IgD-negative memory B cell (primary cell): ENCODE results near the gene COMMD6. TPM values are rescaled to one million over a fixed set of nuclear protein-coding genes. Genes with fewer than 3 reads are reported as not detected.

Experiments used
- H3K27ac Mint-ChIP-seq, 3 donors: one replicate each; pipeline ENCODE4 v1.8.0; 2020 to 2022; ENCODE audit warnings: mild to moderate bottlenecking in 3 of 3, mixed read lengths in 3 of 3, moderate library complexity in 1 of 3
- H3K27me3 Mint-ChIP-seq: one replicate; pipeline ENCODE4 v1.8.0; 2021; ENCODE audit warnings: mixed read lengths
- H3K36me3 Mint-ChIP-seq: one replicate; pipeline ENCODE4 v1.8.0; 2020; ENCODE audit warnings: mild to moderate bottlenecking, mixed read lengths
- H3K4me1 Mint-ChIP-seq, 3 donors: one replicate each; pipeline ENCODE4 v1.8.0; 2020 to 2022; ENCODE audit warnings: mixed read lengths in 3 of 3, mild to moderate bottlenecking in 1 of 3
- H3K4me3 Mint-ChIP-seq, 4 donors: one replicate each; pipeline ENCODE4 v1.8.0; 2020 to 2022; ENCODE audit warnings: mild to moderate bottlenecking in 4 of 4, mixed read lengths in 4 of 4, moderate library complexity in 3 of 4
- H3K9me3 Mint-ChIP-seq, 3 donors: one replicate each; pipeline ENCODE4 v1.8.0; 2020 to 2021; ENCODE audit warnings: mixed read lengths in 3 of 3, mild to moderate bottlenecking in 1 of 3
- polyA plus RNA-seq: library from polyadenylated mRNA; unstranded; fragments of 300-500 nt; fragmentation: Illumina TruSeq; gene quantifications from one replicate; pipeline ENCODE4 v1.2.3, GENCODE V29; 2021

The COMMD6 gene
- 574 TPM for polyA plus RNA-seq

DNA sequence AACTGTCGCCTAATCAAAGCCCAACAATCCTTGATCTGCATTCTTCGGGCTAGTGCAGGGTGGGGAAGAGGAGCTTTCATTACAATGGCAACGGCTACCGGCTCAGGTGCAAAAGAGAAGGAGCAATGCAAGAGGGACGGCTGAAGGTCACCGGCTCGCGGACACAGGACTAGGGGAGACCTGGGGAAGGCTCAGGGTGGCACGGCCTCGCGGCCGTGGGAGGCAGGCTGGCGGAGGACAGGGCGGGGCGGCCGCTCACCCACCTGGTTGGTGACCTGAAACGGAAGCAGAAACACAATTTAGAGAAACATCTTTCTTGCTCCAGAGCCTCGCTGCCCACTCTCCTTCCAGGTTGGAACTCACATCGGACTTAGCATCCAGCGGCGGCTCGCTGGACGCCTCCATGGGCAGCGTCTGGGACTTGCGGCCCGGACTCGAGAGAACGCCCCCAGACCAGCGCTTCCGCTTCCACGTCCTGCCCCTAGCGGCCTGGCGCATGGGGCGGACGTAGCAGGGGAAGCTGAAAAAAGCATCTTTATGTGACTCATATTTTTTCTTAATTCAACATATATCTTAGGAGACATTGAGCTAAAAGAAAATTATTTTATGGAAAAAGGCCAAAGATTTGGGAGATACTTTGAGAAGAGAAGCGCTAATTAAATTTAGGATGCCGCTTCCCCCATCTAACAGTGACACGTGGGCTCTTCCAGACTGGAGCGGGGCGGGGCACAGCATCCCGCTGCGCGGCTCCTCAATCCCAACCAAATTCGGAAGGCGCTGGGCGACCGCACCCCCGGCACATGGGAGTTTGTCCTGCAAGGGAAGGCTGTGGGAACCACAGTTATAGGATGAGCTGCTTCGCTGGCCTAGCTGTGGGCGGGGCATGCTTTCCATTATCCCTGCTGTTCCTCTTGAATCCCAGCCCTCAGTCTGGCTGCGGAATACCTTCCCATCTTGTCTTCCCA lies at the start of gene COMMD6:
Gene COMMD6, minus strand, starts transcription at position 441 of the 965 bp plus-strand sequence. Its CDS starts 36 bp downstream, at position 405.
- Mint-ChIP-seq H3K27ac (peak within 1 kb of the TSS; percentile 56 to 96 (median 92)), H3K36me3 (peaks cover 9% of the 10 kb centered on the region), H3K9me3 (no peaks in the 10 kb centered on the region), H3K27me3 (peaks cover 2% of the 10 kb centered on the region), H3K4me3 (peak within 1 kb of the TSS; percentile 95 to 98 (median 98)), H3K4me1 (peaks cover 23 to 46% (median 35%) of the 10 kb centered on the region in 3 donors)

DNA sequence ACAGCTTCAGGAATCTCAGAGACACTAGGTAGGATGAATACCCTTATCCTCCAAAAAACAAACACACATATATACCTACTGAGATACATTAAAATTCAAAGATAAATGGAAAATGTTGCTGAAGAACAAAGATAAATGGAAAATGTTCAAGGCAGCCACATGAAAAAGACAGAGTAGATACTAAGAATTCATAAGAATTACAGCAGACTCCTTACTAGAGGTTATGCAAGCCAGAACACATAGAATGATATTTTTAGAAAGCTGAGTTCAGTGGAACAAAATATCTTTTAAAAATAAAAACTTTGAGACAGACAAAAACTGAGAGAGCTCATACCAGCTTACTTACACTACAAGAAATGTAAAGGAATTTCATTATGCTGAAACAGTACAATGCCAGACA lies 47.5 kb upstream of the COMMD6 start:
- Mint-ChIP-seq H3K4me1 (peaks cover 0 to 6% (median 0%) of the 10 kb centered on the region in 3 donors), H3K9me3 (peaks cover 3 to 13% (median 5%) of the 10 kb centered on the region in 3 donors), H3K27ac (no peak overlapping the region), H3K4me3 (no peak overlapping the region), H3K36me3 (peaks cover 19% of the 10 kb centered on the region), H3K27me3 (no peaks in the 10 kb centered on the region)

GRCh38 chr13:75583091-75583490 lies 45.5 kb upstream of the COMMD6 start:
- no peak overlapping the region for H3K27ac Mint-ChIP-seq
- H3K27me3 Mint-ChIP-seq: no peaks in the 10 kb centered on the region
- peaks cover 3 to 13% (median 5%) of the 10 kb centered on the region in 3 donors for H3K9me3 Mint-ChIP-seq
- H3K4me1 Mint-ChIP-seq: peaks cover 0 to 2% (median 1%) of the 10 kb centered on the region in 3 donors
- H3K36me3 Mint-ChIP-seq: peaks cover 15% of the 10 kb centered on the region
- no peak overlapping the region for H3K4me3 Mint-ChIP-seq

DNA sequence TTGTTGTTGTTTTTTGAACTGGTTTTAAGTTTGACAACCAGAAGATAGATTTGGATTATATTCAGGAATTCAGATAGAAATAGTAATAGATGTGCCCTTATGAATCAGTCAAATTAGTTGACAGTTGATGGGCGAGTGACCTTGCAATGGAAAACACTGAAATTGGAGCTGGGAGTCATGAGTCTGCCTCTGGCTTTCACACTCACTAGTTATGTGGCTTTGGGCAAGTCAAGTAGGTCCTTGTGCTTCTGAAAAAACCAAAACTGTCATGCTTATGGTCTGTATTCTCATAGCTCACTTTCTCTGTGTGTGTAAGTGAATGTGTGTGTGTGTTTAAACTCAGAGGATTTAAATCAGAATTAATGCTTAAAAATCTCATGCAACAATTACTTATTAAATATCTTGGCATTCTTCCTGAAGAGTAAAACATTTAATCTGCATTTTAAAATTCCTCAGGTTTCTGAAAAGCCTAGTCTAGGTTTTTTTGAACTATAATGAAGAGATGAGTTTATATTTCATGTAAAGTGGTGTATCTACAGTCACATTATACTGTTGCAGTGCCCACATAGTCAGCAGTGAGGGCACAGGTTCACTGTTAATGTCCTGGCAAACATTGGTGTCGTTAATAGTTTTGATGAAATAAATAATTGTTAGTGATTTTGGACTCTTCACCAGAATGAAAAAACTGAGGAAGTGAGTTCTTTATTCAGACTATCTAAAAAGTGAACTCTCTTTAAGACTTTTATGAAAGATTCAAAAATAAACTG lies 44.4 kb upstream of the COMMD6 start:
- H3K4me3 Mint-ChIP-seq: no peak overlapping the region

GRCh38 chr13:75579529-75579928 lies 41.9 kb upstream of the COMMD6 start:
- no peak overlapping the region for H3K4me3 Mint-ChIP-seq
- no peaks in the 10 kb centered on the region for H3K27me3 Mint-ChIP-seq
- peaks cover 18% of the 10 kb centered on the region for H3K36me3 Mint-ChIP-seq
- no peak overlapping the region for H3K27ac Mint-ChIP-seq
- H3K9me3 Mint-ChIP-seq: peaks cover under 1 to 10% (median 5%) of the 10 kb centered on the region in 3 donors
- H3K4me1 Mint-ChIP-seq: peaks cover 1 to 9% (median 3%) of the 10 kb centered on the region in 3 donors

More for the DNA sequence above, 44.4 kb upstream of the COMMD6 start:
- H3K4me1 Mint-ChIP-seq: peaks cover 0 to 1% (median 1%) of the 10 kb centered on the region in 3 donors
- no peak overlapping the region for H3K27ac Mint-ChIP-seq
- H3K9me3 Mint-ChIP-seq: peaks cover 3 to 13% (median 5%) of the 10 kb centered on the region in 3 donors
- no peaks in the 10 kb centered on the region for H3K27me3 Mint-ChIP-seq
- peaks cover 14% of the 10 kb centered on the region for H3K36me3 Mint-ChIP-seq

DNA sequence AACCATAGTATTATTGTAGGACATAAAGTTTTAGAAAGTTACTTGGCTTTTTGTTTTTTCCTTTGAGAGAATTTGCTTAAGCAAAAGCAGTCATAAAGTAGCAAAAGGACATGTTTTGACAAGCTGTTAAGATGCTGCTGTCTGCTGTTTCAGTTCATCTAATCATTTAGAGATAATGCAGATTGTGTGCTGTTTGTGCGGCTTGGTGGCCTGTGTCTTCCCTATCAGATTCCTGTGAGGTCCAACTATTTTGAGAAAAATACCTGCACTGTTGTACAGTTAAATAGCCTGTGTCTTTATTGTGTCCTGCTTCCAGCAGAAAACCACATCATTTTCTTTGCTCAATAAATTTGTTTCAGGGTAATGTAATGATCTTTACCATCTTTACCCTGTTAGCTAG lies 31.9 kb upstream of the COMMD6 start:
- Mint-ChIP-seq H3K4me3 (no peak overlapping the region), H3K9me3 (no peaks in the 10 kb centered on the region), H3K27ac (no peak overlapping the region), H3K27me3 (no peaks in the 10 kb centered on the region), H3K4me1 (peaks cover 0 to 4% (median 0%) of the 10 kb centered on the region in 3 donors), H3K36me3 (peaks cover 9% of the 10 kb centered on the region)

- Mint-ChIP-seq H3K27ac (no peak overlapping the region), H3K9me3 (no peaks in the 10 kb centered on the region), H3K4me1 (no peaks in the 10 kb centered on the region), H3K36me3 (peaks cover 3% of the 10 kb centered on the region), H3K27me3 (no peaks in the 10 kb centered on the region), H3K4me3 (no peak overlapping the region)
Measured at GRCh38 chr13:75566658-75567057, 29.0 kb upstream of the COMMD6 start.

- H3K9me3 Mint-ChIP-seq: no peaks in the 10 kb centered on the region
- peak overlapping the region in 1 of 4 donors; percentile 61 for H3K4me3 Mint-ChIP-seq
- H3K36me3 Mint-ChIP-seq: peaks cover 11% of the 10 kb centered on the region
- no peak overlapping the region for H3K27ac Mint-ChIP-seq
- H3K27me3 Mint-ChIP-seq: no peaks in the 10 kb centered on the region
- H3K4me1 Mint-ChIP-seq: peaks cover 6 to 32% (median 22%) of the 10 kb centered on the region in 3 donors
Measured at GRCh38 chr13:75558145-75558840, 20.7 kb upstream of the COMMD6 start.

DNA sequence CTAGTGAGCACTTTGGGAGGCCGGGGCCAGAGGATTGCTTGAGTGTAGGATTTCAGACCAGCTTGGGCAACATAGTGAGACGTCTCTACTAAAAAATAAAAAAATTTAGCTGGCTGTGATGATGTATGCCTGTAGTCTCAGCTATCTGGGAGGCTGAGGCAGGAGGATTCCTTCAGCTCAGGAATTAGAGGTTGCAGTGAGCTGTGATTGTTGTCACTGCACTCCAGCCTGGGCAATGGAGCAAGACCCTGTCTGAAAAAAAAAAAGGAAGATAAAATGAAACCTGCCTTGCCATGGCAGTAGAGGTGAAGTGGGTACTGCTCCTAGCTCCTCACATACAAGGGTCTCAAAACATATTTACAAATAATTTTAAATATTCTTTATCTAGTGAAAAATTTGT lies 19.3 kb upstream of the COMMD6 start:
- Mint-ChIP-seq H3K27ac (no peak overlapping the region), H3K4me1 (peaks cover 12 to 34% (median 25%) of the 10 kb centered on the region in 3 donors), H3K9me3 (no peaks in the 10 kb centered on the region), H3K27me3 (no peaks in the 10 kb centered on the region), H3K36me3 (peaks cover 10% of the 10 kb centered on the region), H3K4me3 (no peak overlapping the region)

DNA sequence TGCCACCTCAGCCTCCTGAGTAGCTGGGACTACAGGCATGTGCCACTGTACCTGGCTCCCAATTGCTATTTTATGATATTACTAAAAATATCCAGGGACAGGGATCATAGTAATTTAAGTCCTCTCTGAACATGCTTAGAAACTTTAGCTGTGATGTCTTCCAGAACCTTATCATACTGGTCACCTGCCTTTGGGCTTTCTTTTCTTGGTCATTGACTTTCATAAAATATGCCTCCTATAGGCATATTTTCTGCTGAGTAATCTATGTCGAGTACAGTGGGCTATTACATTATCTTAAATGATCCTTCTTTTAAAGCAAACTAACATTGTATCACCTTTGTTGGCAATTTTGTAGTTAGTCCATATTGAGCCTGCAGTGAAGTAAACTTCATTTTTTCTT lies 18.2 kb upstream of the COMMD6 start:
- Mint-ChIP-seq H3K27ac (no peak overlapping the region), H3K4me3 (no peak overlapping the region), H3K9me3 (no peaks in the 10 kb centered on the region), H3K4me1 (peaks cover 16 to 37% (median 29%) of the 10 kb centered on the region in 3 donors), H3K27me3 (no peaks in the 10 kb centered on the region), H3K36me3 (peaks cover 10% of the 10 kb centered on the region)

DNA sequence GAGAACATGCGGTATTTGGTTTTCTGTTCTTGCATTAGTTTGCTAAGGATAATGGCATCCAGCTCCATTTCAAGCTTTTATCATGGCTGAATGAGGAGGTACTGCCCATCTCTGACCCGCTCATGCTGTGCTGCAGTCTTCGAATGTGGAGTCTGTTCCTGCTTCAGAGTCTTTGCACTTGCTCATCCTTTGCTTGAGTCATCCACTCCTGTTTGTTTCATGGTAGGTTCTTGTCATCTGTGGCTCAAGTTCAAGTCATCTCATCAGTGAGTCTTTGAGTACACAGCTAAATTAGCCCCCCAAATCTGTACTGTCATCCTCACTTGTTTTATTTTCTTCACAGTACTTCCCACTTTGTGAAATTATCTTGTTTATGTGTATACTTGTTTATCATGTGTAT lies 17.3 kb upstream of the COMMD6 start:
- H3K27me3 Mint-ChIP-seq: no peaks in the 10 kb centered on the region
- no peak overlapping the region for H3K27ac Mint-ChIP-seq
- H3K9me3 Mint-ChIP-seq: no peaks in the 10 kb centered on the region
- H3K4me3 Mint-ChIP-seq: no peak overlapping the region
- H3K36me3 Mint-ChIP-seq: peaks cover 10% of the 10 kb centered on the region
- H3K4me1 Mint-ChIP-seq: peaks cover 23 to 41% (median 36%) of the 10 kb centered on the region in 3 donors

GRCh38 chr13:75554464-75554863 lies 16.8 kb upstream of the COMMD6 start:
- H3K9me3 Mint-ChIP-seq: no peaks in the 10 kb centered on the region
- no peaks in the 10 kb centered on the region for H3K27me3 Mint-ChIP-seq
- H3K4me3 Mint-ChIP-seq: no peak overlapping the region
- H3K36me3 Mint-ChIP-seq: peaks cover 10% of the 10 kb centered on the region
- no peak overlapping the region for H3K27ac Mint-ChIP-seq
- H3K4me1 Mint-ChIP-seq: peaks cover 23 to 41% (median 35%) of the 10 kb centered on the region in 3 donors

DNA sequence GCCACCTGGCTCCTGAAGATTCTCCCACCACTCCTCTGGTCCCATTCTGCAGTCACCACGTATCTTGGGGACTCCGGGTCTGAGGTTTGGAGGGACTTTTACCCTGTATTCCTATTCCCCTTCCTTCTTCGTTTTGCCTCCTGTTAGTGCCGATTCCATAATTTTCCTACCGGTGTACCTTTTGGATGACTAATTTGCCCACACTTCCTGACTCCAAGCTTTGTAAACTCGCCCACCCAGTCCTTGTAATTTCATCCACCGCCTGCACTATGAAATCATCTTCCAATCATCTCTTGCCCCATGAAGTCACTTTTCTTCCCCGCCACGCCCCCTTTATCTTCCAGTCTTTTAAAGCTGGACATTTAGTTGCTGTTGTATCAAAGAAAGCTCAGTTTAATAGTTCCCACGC lies 12.5 kb upstream of the COMMD6 start:
- H3K36me3 Mint-ChIP-seq: peaks cover 9% of the 10 kb centered on the region

More for the DNA sequence above, 12.5 kb upstream of the COMMD6 start:
- no peaks in the 10 kb centered on the region for H3K9me3 Mint-ChIP-seq
- peak overlapping the region; percentile 17 to 95 (median 72) for H3K27ac Mint-ChIP-seq
- peaks cover 28 to 30% (median 28%) of the 10 kb centered on the region in 3 donors for H3K4me1 Mint-ChIP-seq
- peak overlapping the region; percentile 82 to 98 (median 94) for H3K4me3 Mint-ChIP-seq
- no peaks in the 10 kb centered on the region for H3K27me3 Mint-ChIP-seq
